A549 (cell line): ENCODE data around the gene RXRA. TPM values are rescaled to one million over a fixed set of nuclear protein-coding genes. Genes with fewer than 3 reads are reported as not detected.
A peak's percentile ranks its signal among the peaks of the same experiment; 100 is the strongest.

Source experiments
- ATAC-seq, 2 experiments: fragments of 200-7000 bp in 1 of 2; fragments of >200 bp in 1 of 2; cut with Nextera tagmentation in 1 of 2; cut with Tn5 transposase in 1 of 2; 3 replicates each; pipeline versions ENCODE4 v1.8.0 to v1.9.1; 2018 to 2020; ENCODE audit warnings: mild to moderate bottlenecking in 1 of 2, moderate library complexity in 1 of 2
- CTCF ChIA-PET: fragments of 300-600 bp; sonication (Branson Sonifier 250); formaldehyde crosslinking; extraction: SDS; loops from one replicate; lab custom pipeline; 2021; ENCODE audit warnings: antibody characterized with exemption, inconsistent platforms; lab: Yijun Ruan, JAX
- POLR2A ChIA-PET: fragments of 350-600 bp; formaldehyde crosslinking; extraction: SDS; loops from one replicate; lab custom pipeline; 2021; ENCODE audit warnings: antibody characterized with exemption, inconsistent platforms; lab: Yijun Ruan, JAX
- DNase-seq, 2 experiments: peaks; one replicate each; pipeline versions ENCODE4 v3.0.0 to v3.0.0-alpha.2; 2011 to 2016; ENCODE audit warnings: low read depth in 1 of 2, low spot score in 1 of 2
- FAIRE-seq: peaks from 2 replicates; lab custom pipeline; 2011; peaks lifted over from hg19 to GRCh38; lab: Jason Lieb, UNC
- H3K27ac ChIP-seq, 2 experiments: fragments of >200 bp; sonication (Bioruptor Twin); formaldehyde crosslinking; 3 replicates each; pipeline ENCODE4 v1.5.1; 2016 to 2017
- H3K4me1 ChIP-seq: fragments of >200 bp; sonication (Bioruptor Twin); formaldehyde crosslinking; 3 replicates; pipeline ENCODE4 v1.6.1; 2016
- H3K4me2 ChIP-seq: fragments of >200 bp; sonication (Bioruptor Twin); formaldehyde crosslinking; 3 replicates; pipeline ENCODE4 v1.6.1; 2016
- H3K4me3 ChIP-seq: fragments of >200 bp; sonication (Bioruptor Twin); formaldehyde crosslinking; 3 replicates; pipeline ENCODE4 v1.5.1; 2016
- H3K9me3 ChIP-seq: fragments of >200 bp; sonication (Bioruptor Twin); formaldehyde crosslinking; 3 replicates; pipeline ENCODE4 v1.6.1; 2016
- BCL3 ChIP-seq: fragments of >200 bp; sonication (Bioruptor Twin); formaldehyde crosslinking; IDR thresholded peaks from 3 replicates; pipeline ENCODE4 v1.6.1; 2016
- CEBPB ChIP-seq, 2 experiments: fragments of >200 bp in 1 of 2; sonication (Bioruptor Twin) in 1 of 2; formaldehyde crosslinking in 1 of 2; IDR thresholded peaks; 2 replicates each; pipeline ENCODE4 v1.6.1; 2012 to 2016
- CHD2 ChIP-seq: fragments of 150-350 bp; IDR thresholded peaks from 2 replicates; pipeline ENCODE4 v1.6.1; 2014; ENCODE audit warnings: low read length; ENCODE audit not compliant: partially characterized antibody
- CHD4 ChIP-seq: fragments of 200-600 bp; sonication (generic); IDR thresholded peaks from 2 replicates; pipeline ENCODE4 v1.6.1; 2016; ENCODE audit warnings: antibody characterized with exemption, mild to moderate bottlenecking, borderline replicate concordance
- E2F6 ChIP-seq: IDR thresholded peaks from 2 replicates; pipeline ENCODE4 v1.6.1; 2012; ENCODE audit warnings: low read depth, borderline replicate concordance
- EHF ChIP-seq: fragments of 250-450 bp; sonication (Bioruptor Pico); IDR thresholded peaks from 2 replicates; pipeline ENCODE4 v1.5.0; 2020; ENCODE audit warnings: mild to moderate bottlenecking
- ELK1 ChIP-seq: fragments of 150-350 bp; IDR thresholded peaks from 2 replicates; pipeline ENCODE4 v1.6.1; 2014; ENCODE audit warnings: low read depth, mild to moderate bottlenecking, low read length
- EP300 ChIP-seq, 2 experiments: fragments of >200 bp; sonication (Bioruptor Twin); formaldehyde crosslinking; IDR thresholded peaks; 2 replicates in 1 of 2; 3 replicates in 1 of 2; pipeline ENCODE4 v1.6.1; 2016 to 2017
- FOSB ChIP-seq: fragments of 250-450 bp; sonication (Bioruptor Pico); IDR thresholded peaks from 2 replicates; pipeline ENCODE4 v1.5.0; 2020; ENCODE audit warnings: mild to moderate bottlenecking, moderate library complexity
- GATA3 ChIP-seq: IDR thresholded peaks from 2 replicates; pipeline ENCODE4 v1.6.1; 2012; ENCODE audit warnings: borderline replicate concordance
- HDAC2 ChIP-seq: fragments of 200-600 bp; sonication (generic); IDR thresholded peaks from 2 replicates; pipeline ENCODE4 v1.6.1; 2016
- HEYL ChIP-seq: fragments of 250-450 bp; sonication (Bioruptor Pico); IDR thresholded peaks from 2 replicates; pipeline ENCODE4 v1.8.0; 2021; ENCODE audit warnings: mild to moderate bottlenecking, moderate library complexity
- HMGXB4 ChIP-seq: fragments of 250-450 bp; sonication (Bioruptor Pico); IDR thresholded peaks from 2 replicates; pipeline ENCODE4 v1.5.0; 2021; ENCODE audit warnings: mild to moderate bottlenecking, moderate library complexity, borderline replicate concordance
- HOXB5 ChIP-seq: fragments of 250-450 bp; sonication (Bioruptor Pico); IDR thresholded peaks from 2 replicates; pipeline ENCODE4 v1.5.0; 2020; ENCODE audit warnings: mild to moderate bottlenecking, moderate library complexity
- JUNB ChIP-seq: fragments of >200 bp; sonication (Bioruptor Twin); formaldehyde crosslinking; IDR thresholded peaks from 2 replicates; pipeline ENCODE4 v1.6.1; 2016
- KDM5A ChIP-seq: fragments of 200-600 bp; sonication (generic); IDR thresholded peaks from 2 replicates; pipeline ENCODE4 v1.6.1; 2016; ENCODE audit warnings: antibody characterized with exemption, mild to moderate bottlenecking
- MAX ChIP-seq: IDR thresholded peaks from 2 replicates; pipeline ENCODE4 v1.6.1; 2012
- MAZ ChIP-seq: fragments of 150-350 bp; IDR thresholded peaks from 2 replicates; pipeline ENCODE4 v1.6.1; 2014; ENCODE audit warnings: antibody characterized with exemption, low read depth, low read length, borderline replicate concordance
- POLR2A ChIP-seq: IDR thresholded peaks from 2 replicates; pipeline ENCODE4 v1.6.1; 2012; ENCODE audit warnings: mild to moderate bottlenecking, low read length
- RARB ChIP-seq: fragments of 250-450 bp; sonication (Bioruptor Pico); IDR thresholded peaks from 2 replicates; pipeline ENCODE4 v1.8.0; 2021; ENCODE audit warnings: mild to moderate bottlenecking, moderate library complexity
- REST ChIP-seq: fragments of 200-600 bp; sonication (generic); IDR thresholded peaks from 2 replicates; pipeline ENCODE4 v1.6.1; 2016; ENCODE audit warnings: antibody characterized with exemption, mild to moderate bottlenecking, moderate library complexity
- RFX5 ChIP-seq: fragments of 450-650 bp; IDR thresholded peaks from 2 replicates; pipeline ENCODE4 v1.7.1; 2014; ENCODE audit warnings: antibody characterized with exemption, mild to moderate bottlenecking, moderate library complexity
- RNF2 ChIP-seq: fragments of 200-600 bp; sonication (generic); IDR thresholded peaks from 2 replicates; pipeline ENCODE4 v1.6.1; 2016; ENCODE audit warnings: low read depth, mild to moderate bottlenecking, antibody characterized with exemption, moderate library complexity, borderline replicate concordance
- SMC3 ChIP-seq: fragments of >200 bp; sonication (Bioruptor Twin); formaldehyde crosslinking; IDR thresholded peaks from 3 replicates; pipeline ENCODE4 v1.6.1; 2018; ENCODE audit warnings: inconsistent platforms
- TFCP2L1 ChIP-seq: fragments of 250-450 bp; sonication (Bioruptor Pico); IDR thresholded peaks from 2 replicates; pipeline ENCODE4 v1.5.0; 2021; ENCODE audit warnings: mild to moderate bottlenecking
- ZC3H11A ChIP-seq: fragments of 450-650 bp; IDR thresholded peaks from 2 replicates; pipeline ENCODE4 v1.6.1; 2014; ENCODE audit warnings: antibody characterized with exemption, mild to moderate bottlenecking
- ZFP36 ChIP-seq: fragments of 450-650 bp; IDR thresholded peaks from 2 replicates; pipeline ENCODE4 v1.6.1; 2014; ENCODE audit warnings: borderline replicate concordance; ENCODE audit not compliant: partially characterized antibody
- ZNF302 ChIP-seq: fragments of 250-450 bp; sonication (Bioruptor Pico); IDR thresholded peaks from 2 replicates; pipeline ENCODE4 v1.9.0; 2021; ENCODE audit warnings: inconsistent platforms, mild to moderate bottlenecking, moderate library complexity
- WGBS: methylation state at CpG from one replicate; pipeline ENCODE4 v1.1.6; 2017; ENCODE audit errors: missing lambda C conversion rate; 5-methylcytosine and 5-hydroxymethylcytosine counted together
- polyA plus RNA-seq, 4 experiments: library from polyadenylated mRNA; depleted of rRNA in 3 of 4; stranded (reverse); fragments of >200 nt; fragmentation: RNase III in 1 of 4; extraction: RNeasy Plus Mini Kit Qiagen cat#74134 plus additional on column Dnase treatment in 1 of 4; gene quantifications; 2 replicates in 3 of 4; 3 replicates in 1 of 4; pipeline ENCODE4 v1.2.3, GENCODE V29; 2011 to 2017

RXRA gene
- polyA plus RNA-seq, 2 of the 4 experiments (the other 2 are of a cell fraction) = 6.6 to 23.9 TPM

- no peak for FAIRE-seq
- WGBS = 79% methylated on average over 16 of the region's 18 CpGs
- Histone ChIP-seq H3K4me2 (no peak overlapping the region), H3K27ac (peak overlapping the region in 1 of 2 experiments; percentile 61; a peak in 3 of 6 replicates), H3K4me1 (0 out of 3 replicates have a peak, but pooled peaks cover 3% of the 10 kb centered on the region)
- TF ChIP-seq CHD4 (no peak), SMC3 (no peak), JUNB (no peak), E2F6 (no peak), CHD2 (no peak), ZFP36 (no peak), HDAC2 (no peak), FOSB (CRISPR knock-in tag) (no peak), MAX (no peak), CEBPB (IDR thresholded peaks at IDR 0.05) (no peak), POLR2A (no peak), REST (no peak), EP300 (IDR thresholded peaks at IDR 0.05) (no peak), GATA3 (no peak), ELK1 (no peak), RARB (no peak), RNF2 (no peak)
- TF ChIP-seq, all 56 proteins: peak for 0
- ChIA-PET POLR2A (no interaction called here), CTCF (interaction anchor here (0.7 to 3.4 kb wide), 5 partner anchors 9 to 47 kb away, joined by 3 to 16 read pairs (median 4); no protein-coding TSS in a partner anchor)
- DNase-seq (no peak), ATAC-seq (no peak)
- no peak overlapping the region for H3K4me3 ChIP-seq
- peaks cover 11% of the 10 kb centered on the region for H3K9me3 ChIP-seq
Measured at GRCh38 chr9:134396258-134396742, 70.0 kb downstream of the RXRA start.

- Histone ChIP-seq H3K4me2 (no peak overlapping the region), H3K4me3 (no peak overlapping the region), H3K27ac (peak overlapping the region in 1 of 2 experiments; percentile 61; a peak in 3 of 6 replicates), H3K9me3 (peaks cover 11% of the 10 kb centered on the region), H3K4me1 (0 out of 3 replicates have a peak, but pooled peaks cover 3% of the 10 kb centered on the region)
- ChIA-PET POLR2A (no interaction called here), CTCF (interaction anchor here (0.7 to 3.4 kb wide), 8 partner anchors 9 to 52 kb away, joined by 3 to 16 read pairs (median 4); no protein-coding TSS in a partner anchor)
- 77% methylated on average over 7 of the region's 8 CpGs for WGBS
- no peak for TF ChIP-seq RARB
- no peak for TF ChIP-seq RFX5
- TF ChIP-seq HEYL (CRISPR knock-in tag) = no peak
- no peak for TF ChIP-seq ZC3H11A
- no peak for TF ChIP-seq TFCP2L1
- TF ChIP-seq EP300 (IDR thresholded peaks at IDR 0.05) = no peak
- TF ChIP-seq KDM5A = no peak
- TF ChIP-seq ZNF302 (CRISPR knock-in tag) = no peak
- TF ChIP-seq EHF = no peak
- TF ChIP-seq MAZ = no peak
- TF ChIP-seq POLR2A = no peak
- TF ChIP-seq ZFP36 = no peak
- no peak for TF ChIP-seq BCL3
- TF ChIP-seq HMGXB4 (CRISPR knock-in tag) = no peak
- TF ChIP-seq HOXB5 (CRISPR knock-in tag) = no peak
- DNase-seq = no peak
- FAIRE-seq = no peak
- no peak for ATAC-seq
Measured at GRCh38 chr9:134396825-134397224, 70.6 kb downstream of the RXRA start.
